DND-41 (cell line): ENCODE results near the gene SLC30A7.

Source experiments
- ATAC-seq: fragments of 200-7000 bp; cut with Tn5 transposase; 3 replicates; pipeline ENCODE4 v1.9.1; 2021; ENCODE audit warnings: low read depth; ENCODE audit not compliant: insufficient read depth
- DNase-seq: peaks from one replicate; pipeline ENCODE4 v3.0.0-alpha.2; 2020
- H2AFZ ChIP-seq: 2 replicates; pipeline ENCODE4 v1.6.0; 2012; ENCODE audit warnings: low read depth, low read length
- H3K27ac ChIP-seq: 2 replicates; pipeline ENCODE4 v1.5.1; 2012; ENCODE audit warnings: low read length, inconsistent platforms
- H3K27me3 ChIP-seq: fragments of 200-600 bp; sonication (generic); 2 replicates; pipeline ENCODE4 v1.6.0; 2012; ENCODE audit warnings: low read length, mild to moderate bottlenecking, inconsistent platforms; ENCODE audit not compliant: insufficient read depth, poor library complexity
- H3K36me3 ChIP-seq: 2 replicates; pipeline ENCODE4 v1.5.1; 2012; ENCODE audit warnings: low read length, inconsistent platforms; ENCODE audit not compliant: insufficient read depth
- H3K4me1 ChIP-seq: 2 replicates; pipeline ENCODE4 v1.5.1; 2012; ENCODE audit warnings: mild to moderate bottlenecking, low read length; ENCODE audit not compliant: insufficient read depth
- H3K4me2 ChIP-seq: 2 replicates; pipeline ENCODE4 v1.6.0; 2012; ENCODE audit warnings: mild to moderate bottlenecking, moderate library complexity, low read length, inconsistent platforms; ENCODE audit not compliant: insufficient read depth
- H3K4me3 ChIP-seq, 2 experiments: fragments of 200-600 bp in 1 of 2; shearing (Covaris generic) in 1 of 2; 2 replicates each; pipeline ENCODE4 v1.5.1; 2012 to 2016; ENCODE audit warnings: inconsistent platforms in 2 of 2, low read length in 2 of 2, mild to moderate bottlenecking in 2 of 2, low read depth in 1 of 2, moderate library complexity in 1 of 2
- H3K79me2 ChIP-seq: 2 replicates; pipeline ENCODE4 v1.6.0; 2012; ENCODE audit warnings: low read length, inconsistent platforms; ENCODE audit not compliant: insufficient read depth
- H3K9ac ChIP-seq: 2 replicates; pipeline ENCODE4 v1.6.0; 2012; ENCODE audit warnings: low read depth, mild to moderate bottlenecking, inconsistent platforms, low read length, moderate library complexity
- H3K9me3 ChIP-seq: 2 replicates; pipeline ENCODE4 v1.5.1; 2012; ENCODE audit warnings: low read length, moderate library complexity, mild to moderate bottlenecking, inconsistent platforms; ENCODE audit not compliant: insufficient read depth, severe bottlenecking
- H4K20me1 ChIP-seq: 2 replicates; pipeline ENCODE4 v1.6.0; 2012; ENCODE audit warnings: low read length; ENCODE audit not compliant: insufficient read depth
- EZH2 ChIP-seq: IDR thresholded peaks from 3 replicates; pipeline ENCODE4 v1.6.1; 2012; ENCODE audit warnings: borderline replicate concordance, low read depth, mild to moderate bottlenecking, moderate library complexity, low read length, inconsistent platforms; ENCODE audit not compliant: severe bottlenecking
- TF ChIP-seq, protein P1 (sequence below): IDR thresholded peaks from 2 replicates; pipeline ENCODE4 v1.5.1; 2012; ENCODE audit warnings: borderline replicate concordance, low read length, moderate library complexity, mild to moderate bottlenecking; ENCODE audit not compliant: poor library complexity, severe bottlenecking; ENCODE audit errors: extremely low read depth

SLC30A7 gene

DNA sequence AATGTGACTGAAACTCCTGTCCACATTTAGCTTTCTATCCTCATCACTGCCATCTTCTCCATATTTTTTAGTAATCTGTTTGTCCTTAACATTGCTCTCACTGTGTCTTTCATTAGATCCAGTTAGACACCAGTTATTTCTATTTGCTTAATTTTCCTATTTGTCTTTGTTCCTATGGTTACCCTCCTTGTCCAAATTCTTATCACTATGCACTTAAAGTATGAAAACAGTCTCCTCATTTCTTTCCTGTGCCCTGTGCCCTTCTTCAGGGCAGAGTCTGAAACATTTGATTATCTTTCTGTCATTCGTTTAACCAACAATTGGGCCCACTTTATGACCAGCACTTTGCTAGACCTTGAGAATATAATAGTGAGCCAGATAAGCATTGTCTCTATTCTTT, 64.2 kb downstream of the SLC30A7 start:
- Histone ChIP-seq H3K27me3 (no peaks in the 10 kb centered on the region), H3K4me2 (no peak overlapping the region), H4K20me1 (no peaks in the 10 kb centered on the region), H3K9me3 (no peaks in the 10 kb centered on the region), H3K36me3 (peaks cover 45% of the 10 kb centered on the region), H3K4me1 (no peaks in the 10 kb centered on the region), H2AFZ (no peak overlapping the region), H3K4me3 (no peak overlapping the region), H3K27ac (no peak overlapping the region), H3K9ac (no peak overlapping the region), H3K79me2 (0 out of 2 replicates have a peak, but pooled peaks cover 4% of the 10 kb centered on the region)
- ATAC-seq (no peak), DNase-seq (no peak)
- no peak for TF ChIP-seq EZH2
- TF ChIP-seq, protein P1, sequence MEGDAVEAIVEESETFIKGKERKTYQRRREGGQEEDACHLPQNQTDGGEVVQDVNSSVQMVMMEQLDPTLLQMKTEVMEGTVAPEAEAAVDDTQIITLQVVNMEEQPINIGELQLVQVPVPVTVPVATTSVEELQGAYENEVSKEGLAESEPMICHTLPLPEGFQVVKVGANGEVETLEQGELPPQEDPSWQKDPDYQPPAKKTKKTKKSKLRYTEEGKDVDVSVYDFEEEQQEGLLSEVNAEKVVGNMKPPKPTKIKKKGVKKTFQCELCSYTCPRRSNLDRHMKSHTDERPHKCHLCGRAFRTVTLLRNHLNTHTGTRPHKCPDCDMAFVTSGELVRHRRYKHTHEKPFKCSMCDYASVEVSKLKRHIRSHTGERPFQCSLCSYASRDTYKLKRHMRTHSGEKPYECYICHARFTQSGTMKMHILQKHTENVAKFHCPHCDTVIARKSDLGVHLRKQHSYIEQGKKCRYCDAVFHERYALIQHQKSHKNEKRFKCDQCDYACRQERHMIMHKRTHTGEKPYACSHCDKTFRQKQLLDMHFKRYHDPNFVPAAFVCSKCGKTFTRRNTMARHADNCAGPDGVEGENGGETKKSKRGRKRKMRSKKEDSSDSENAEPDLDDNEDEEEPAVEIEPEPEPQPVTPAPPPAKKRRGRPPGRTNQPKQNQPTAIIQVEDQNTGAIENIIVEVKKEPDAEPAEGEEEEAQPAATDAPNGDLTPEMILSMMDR, result no peak

DNA sequence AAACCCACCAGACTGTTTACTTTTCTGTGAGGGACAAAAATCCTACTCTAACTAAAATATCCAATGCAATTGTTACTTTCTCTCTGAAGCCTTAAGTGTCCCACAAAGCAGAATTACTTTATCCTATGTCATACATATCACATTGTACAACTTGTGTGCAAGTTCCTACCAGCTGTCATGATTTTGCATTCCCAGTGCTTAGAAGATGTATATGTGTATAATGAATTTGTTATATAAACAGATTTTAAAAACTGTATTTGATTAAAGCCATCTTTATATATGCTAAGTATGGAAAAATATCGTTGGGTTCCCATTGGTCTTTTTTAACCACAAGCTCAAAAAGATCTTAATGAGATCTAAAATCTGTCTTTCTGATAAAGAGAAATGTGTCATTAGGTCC, 72.7 kb downstream of the SLC30A7 start:
- no peak overlapping the region for H3K27ac ChIP-seq
- no peaks in the 10 kb centered on the region for H3K4me1 ChIP-seq
- H3K4me2 ChIP-seq, result no peak overlapping the region
- ATAC-seq (no peak), DNase-seq (no peak)
- H4K20me1 ChIP-seq, result no peaks in the 10 kb centered on the region
- no peak overlapping the region for H3K9ac ChIP-seq
- no peaks in the 10 kb centered on the region for H3K27me3 ChIP-seq
- no peaks in the 10 kb centered on the region for H3K9me3 ChIP-seq
- no peak overlapping the region for H3K4me3 ChIP-seq
- no peaks in the 10 kb centered on the region for H3K79me2 ChIP-seq
- H2AFZ ChIP-seq, result no peak overlapping the region
- TF ChIP-seq, protein P1, result no peak
- no peak for TF ChIP-seq EZH2
- peaks cover 58% of the 10 kb centered on the region for H3K36me3 ChIP-seq

DNA sequence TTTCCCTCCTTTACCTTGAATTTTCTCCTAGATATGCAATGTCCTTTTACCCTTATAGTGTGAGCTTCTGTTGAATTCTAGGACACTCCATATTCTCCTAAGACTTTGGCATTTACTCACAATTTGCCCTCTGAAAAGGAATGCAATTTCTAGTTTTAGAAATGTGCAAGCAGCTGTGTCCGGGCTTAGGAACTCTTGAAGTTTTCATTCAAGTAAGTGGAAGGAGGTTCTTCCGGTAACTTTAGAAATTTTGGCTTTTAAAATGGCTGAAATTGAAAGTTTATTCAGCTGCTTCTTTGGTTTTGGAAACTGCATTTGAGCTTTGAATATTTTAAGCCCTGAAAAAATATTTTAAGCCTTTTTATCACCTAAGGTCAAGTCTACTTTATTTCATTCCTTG, 73.4 kb downstream of the SLC30A7 start:
- H3K4me2 ChIP-seq, result no peak overlapping the region
- H4K20me1 ChIP-seq, result no peaks in the 10 kb centered on the region
- no peak overlapping the region for H3K9ac ChIP-seq
- no peaks in the 10 kb centered on the region for H3K27me3 ChIP-seq
- no peak overlapping the region for H3K4me3 ChIP-seq
- H3K4me1 ChIP-seq, result no peaks in the 10 kb centered on the region
- TF ChIP-seq, protein P1, result no peak
- no peak for TF ChIP-seq EZH2
- H3K36me3 ChIP-seq, result peaks cover 59% of the 10 kb centered on the region
- no peak overlapping the region for H3K27ac ChIP-seq
- DNase-seq (no peak), ATAC-seq (no peak)
- H3K79me2 ChIP-seq, result no peaks in the 10 kb centered on the region
- no peak overlapping the region for H2AFZ ChIP-seq
- H3K9me3 ChIP-seq, result no peaks in the 10 kb centered on the region

DNA sequence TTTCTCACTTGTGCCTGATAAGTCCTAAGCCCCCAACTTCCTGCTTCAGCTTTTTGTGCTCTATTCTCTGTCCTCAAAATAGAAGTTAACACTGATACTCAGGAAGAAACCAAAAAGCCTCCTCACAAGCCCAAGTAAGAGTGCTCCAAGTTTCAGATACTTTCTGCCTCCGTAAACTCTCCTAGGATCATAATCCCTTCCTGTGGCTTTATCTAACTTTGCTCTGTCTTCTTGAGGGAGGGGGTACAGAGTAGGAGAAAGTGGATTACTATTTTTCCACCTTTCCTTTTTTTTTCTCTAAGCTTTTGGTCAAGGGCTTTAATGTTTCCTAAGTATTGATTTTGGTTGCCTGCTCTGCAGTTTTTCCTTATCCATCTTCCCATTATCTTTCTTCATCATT, 75.1 kb downstream of the SLC30A7 start:
- TF ChIP-seq, protein P1, result no peak
- TF ChIP-seq EZH2, result no peak
- H2AFZ ChIP-seq, result no peak overlapping the region
- DNase-seq, result no peak

More for the DNA sequence above, 75.1 kb downstream of the SLC30A7 start:
- Histone ChIP-seq H3K4me3 (no peak overlapping the region), H3K27me3 (no peaks in the 10 kb centered on the region), H3K9ac (no peak overlapping the region), H3K79me2 (no peaks in the 10 kb centered on the region), H3K27ac (no peak overlapping the region), H4K20me1 (no peaks in the 10 kb centered on the region), H3K4me2 (no peak overlapping the region), H3K36me3 (peaks cover 56% of the 10 kb centered on the region), H3K4me1 (no peaks in the 10 kb centered on the region), H3K9me3 (no peaks in the 10 kb centered on the region)
- ATAC-seq, result no peak
